A549 treated with AZD9567 at 1 μM for 4 hours (cell line): ENCODE results near the gene TMEM72. TPM values are rescaled to one million over a fixed set of nuclear protein-coding genes. Genes with fewer than 3 reads are reported as not detected.

Experiments used
- total RNA-seq: library from RNA; stranded (reverse); fragments of 200-300 nt; extraction: Qiagen RNA extraction; gene quantifications from 5 replicates; pipeline ENCODE4 v1.2.3, GENCODE V29; 2022; ENCODE audit not compliant: insufficient read depth

Gene TMEM72
- not detected in 5 replicates for total RNA-seq

GRCh38 chr10:44911081-44911540 is at the start of gene TMEM72:
TSS of gene TMEM72 (plus strand) at chr10:44911337. CDS start at chr10:44911513, 176 bp downstream.

GRCh38 chr10:44959247-44960087 is 48.3 kb downstream of the TMEM72 start, which contains the start of gene RASSF4:
TSS of gene RASSF4 (plus strand) at chr10:44959802. CDS start at chr10:44970203, 10,401 bp downstream.

GRCh38 chr10:44978570-44979280 is 67.6 kb downstream of the TMEM72 start, which contains the start of gene DEPP1:
TSS of gene DEPP1 (minus strand) at chr10:44978809. CDS start at chr10:44978030, 779 bp downstream.

Other genes with a start within 250 kb of the TMEM72 start
- gene RASSF4, start 48.5 kb downstream of the TMEM72 start, total RNA-seq = 2.5 to 3.8 TPM (median 2.9 TPM) in 5 replicates
- 0.78 to 1.6 TPM (median 1.4 TPM) in 5 replicates for gene DEPP1, start 67.5 kb downstream of the TMEM72 start, total RNA-seq
- gene ZNF22, start 89.6 kb downstream of the TMEM72 start, total RNA-seq = 5.4 to 6.7 TPM (median 6.5 TPM) in 5 replicates